HG03520 (cell line): Measurements from ENCODE around the gene EIPR1.

Experiments
- ATAC-seq: cut with Tn5 transposase; IDR thresholded peaks from one replicate; pipeline ENCODE4 v1.9.1; 2021; ENCODE audit warnings: mild to moderate bottlenecking, moderate library complexity; ENCODE audit not compliant: unreplicated experiment

Gene EIPR1

DNA sequence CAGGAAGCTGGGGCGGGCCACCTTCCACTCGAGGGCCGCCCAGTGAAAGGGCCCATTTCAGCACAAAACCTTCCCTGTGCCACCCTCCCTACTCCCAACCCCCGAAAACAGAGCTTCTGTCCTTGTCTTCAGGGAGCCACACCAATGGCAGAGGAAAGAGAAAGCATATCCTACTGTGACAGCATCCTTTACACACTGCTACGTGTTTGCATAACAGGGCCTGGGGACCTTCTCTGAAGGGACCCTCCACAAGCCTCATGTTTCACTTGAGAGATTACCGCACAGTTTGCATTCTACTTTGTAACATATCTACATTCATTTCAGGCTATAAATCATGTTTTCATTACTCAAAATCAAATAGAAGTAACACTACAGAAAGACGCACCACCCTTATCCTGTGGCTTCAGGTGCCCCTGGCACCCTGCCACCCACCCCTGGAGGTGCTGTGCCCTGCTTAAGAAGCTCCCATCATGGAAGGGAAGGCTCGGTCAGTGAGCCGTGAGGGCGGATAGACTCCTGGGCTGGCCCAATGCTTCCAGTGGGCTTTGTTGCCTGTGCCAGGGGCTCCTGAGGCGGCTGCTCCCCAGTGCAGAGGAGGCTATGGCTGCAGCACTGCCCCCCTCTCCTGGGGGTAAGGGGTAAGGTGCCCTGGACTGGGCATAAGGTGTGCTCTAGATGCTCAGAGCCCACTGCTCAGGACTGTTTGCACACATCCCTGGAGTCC, 52.0 kb downstream of the EIPR1 start:
- ATAC-seq = no peak

DNA sequence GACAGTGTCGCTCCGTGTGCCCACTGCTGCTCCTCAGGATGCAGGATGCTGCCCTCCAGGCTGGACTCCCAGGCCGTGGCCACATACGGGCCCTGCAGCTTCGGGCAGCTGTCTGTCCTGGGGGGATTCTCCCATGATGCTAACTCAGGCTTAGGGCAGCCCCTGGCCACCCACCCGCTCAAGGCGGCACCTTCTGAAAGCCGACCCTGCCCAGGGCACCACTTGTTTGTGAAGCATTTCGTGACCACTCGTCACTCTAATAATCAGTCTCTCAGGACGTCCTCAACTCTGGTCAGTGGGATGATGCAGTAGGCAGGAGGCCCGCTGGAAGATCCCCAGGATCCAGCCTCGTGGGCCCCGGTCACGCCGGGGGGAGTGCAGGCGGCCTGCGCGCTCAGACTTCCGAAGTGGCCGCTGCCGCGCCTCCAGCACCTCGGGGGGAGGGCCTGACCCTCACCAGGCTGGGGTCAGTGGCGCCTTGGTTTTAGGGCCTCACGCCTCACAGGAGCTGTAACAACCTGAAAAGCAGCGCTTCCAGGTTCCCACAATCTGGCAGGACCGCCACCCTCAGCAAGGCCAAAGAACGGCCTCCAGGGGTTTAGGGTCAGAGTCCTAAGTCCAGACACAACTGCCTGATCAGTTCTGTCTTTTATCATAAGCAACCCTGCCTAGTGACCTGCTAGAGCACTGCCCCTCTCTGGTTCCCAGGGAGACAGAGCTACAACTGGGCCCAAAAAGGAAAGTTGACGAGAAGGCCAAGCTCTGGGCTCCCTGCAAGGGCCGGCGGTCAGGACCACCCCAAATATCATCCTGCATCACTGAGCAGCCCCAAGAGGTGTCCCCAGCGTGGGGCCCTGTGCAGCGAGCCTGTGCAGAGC, 53.0 kb downstream of the EIPR1 start:
- no peak for ATAC-seq

DNA sequence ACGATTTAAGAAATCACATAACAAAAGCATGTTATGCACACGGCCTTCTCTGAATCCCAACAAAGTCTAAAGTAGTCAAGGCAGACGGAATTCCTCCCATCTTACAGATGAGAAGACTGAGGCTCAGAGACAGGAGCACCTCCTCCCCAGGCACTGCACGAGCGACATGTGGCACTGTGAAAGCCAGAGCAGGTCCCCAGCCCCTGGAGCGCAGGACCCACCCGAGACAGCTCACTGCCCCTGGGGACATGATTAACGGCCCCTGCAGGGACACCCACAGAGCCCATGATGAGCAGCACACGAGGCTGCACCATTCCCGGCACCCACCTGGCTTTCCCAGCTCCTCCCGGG, 53.6 kb downstream of the EIPR1 start:
- no peak for ATAC-seq

DNA sequence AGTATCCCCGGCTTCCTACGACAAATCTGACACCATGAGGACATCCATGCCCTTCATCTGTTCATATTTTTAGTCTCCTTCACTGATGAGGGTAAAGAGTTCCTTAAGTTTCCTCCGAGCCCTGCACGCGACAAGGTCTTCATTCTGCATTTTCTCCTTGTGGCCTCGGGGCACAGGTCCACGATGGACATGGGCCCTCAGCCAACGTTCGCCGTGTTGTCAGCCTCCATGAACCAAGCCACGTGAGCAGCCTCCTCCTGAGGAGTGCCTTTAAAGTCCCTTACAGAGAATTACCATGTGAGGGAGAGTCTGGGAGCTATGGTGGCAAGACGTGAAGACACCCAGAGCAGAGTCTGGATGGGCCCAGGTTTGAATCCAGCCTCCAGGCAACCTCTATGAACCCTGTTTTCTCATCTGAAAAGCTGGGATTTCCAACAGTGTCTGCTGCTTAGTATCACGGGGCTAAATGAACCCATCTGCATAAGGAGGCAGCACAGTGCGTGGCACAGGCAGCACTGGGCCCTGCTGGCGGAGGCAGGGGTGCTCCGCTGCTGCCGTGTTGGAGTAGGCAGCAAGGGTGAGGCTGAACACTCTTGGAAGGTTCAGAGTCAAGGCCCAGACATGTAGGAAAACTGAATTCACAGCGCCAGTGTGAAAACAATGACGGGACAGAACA, 54.1 kb downstream of the EIPR1 start:
- ATAC-seq = no peak

DNA sequence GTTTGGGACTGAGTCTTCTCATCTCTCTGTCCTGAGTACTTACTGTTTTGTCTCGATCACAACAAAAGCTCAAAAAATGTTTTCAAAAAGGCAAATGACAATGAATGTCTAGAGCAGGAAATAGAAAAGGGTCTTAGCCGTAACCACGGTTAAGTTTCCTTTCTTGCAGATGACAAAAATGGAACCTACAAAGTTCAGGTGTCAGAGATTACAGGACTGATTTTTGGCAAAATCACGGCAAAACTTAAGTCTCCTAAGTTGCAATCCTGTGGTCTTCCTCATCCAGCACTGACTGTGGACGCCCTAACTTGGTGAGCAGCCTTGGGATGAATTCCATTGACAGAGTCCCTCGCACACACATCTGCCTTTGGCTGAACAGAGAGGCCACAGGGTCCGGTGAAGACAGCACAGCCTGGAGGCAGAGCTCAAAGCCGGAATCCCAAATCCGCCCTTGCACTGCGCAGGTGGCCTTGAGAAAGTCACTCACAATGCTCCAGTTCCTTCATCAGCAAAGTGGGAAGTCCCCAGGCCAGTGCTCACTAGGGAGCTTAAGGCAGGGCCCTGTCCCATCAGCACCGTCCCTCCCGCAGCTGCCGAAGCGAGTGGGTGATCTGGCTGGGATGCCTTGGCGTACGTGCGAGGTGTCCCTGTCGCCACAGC, 55.2 kb downstream of the EIPR1 start:
- no peak for ATAC-seq

- no peak for ATAC-seq
Measured at GRCh38 chr2:3321825-3322224, 55.8 kb downstream of the EIPR1 start.

DNA sequence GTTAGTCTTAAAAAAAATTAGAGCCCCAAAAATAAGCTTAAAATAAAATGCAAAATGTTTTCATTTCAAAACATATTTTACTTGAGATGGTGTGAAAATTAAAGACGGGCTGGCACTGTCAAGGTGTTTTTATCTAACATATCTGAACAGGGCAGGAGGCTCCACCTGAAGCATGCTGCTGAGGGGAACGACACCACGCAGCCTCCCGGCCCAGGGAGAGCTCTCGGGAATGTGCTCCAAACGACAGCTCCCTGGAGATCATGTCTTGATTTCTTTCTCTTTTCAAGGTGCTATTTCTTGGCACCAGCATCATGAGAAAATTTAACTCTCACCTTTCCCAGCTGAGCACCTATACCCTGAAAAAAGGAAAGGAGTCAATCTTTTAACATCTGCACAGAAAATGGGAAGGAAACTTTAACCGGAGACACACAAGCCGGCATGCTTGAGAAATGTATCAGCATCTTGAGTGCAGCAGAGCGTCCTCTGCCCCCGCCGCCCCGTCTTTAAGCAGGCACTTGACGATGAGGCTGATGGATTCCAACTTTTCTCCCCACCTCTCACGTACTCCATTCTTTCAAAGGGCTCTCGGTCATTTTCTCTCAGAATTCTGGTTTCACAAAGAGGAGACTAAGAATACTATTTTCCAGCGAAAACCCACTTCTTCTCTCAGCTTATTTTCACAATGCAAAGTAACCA, 56.6 kb downstream of the EIPR1 start:
- no peak for ATAC-seq

GRCh38 chr2:3319745-3320566, 57.7 kb downstream of the EIPR1 start:
- ATAC-seq = no peak

DNA sequence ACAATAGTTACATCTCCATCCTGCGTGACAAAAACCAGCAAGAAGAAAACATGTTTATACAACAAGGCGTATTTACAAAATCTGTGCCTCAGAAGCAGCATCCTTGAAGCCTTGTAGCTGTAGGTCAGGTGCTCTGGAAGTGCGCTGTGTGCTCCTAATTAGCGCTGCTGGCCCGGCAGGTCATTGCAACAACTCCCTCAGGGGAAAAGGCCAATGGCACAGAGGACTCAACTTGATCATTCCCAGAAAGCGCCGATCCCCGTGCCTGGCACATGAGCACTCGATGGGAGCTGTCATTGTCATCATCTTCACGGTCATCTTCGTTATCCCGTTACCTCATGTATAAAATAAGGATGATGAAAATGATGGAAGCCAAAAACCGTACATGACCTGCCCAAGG, 58.5 kb downstream of the EIPR1 start:
- ATAC-seq = no peak

GRCh38 chr2:3317871-3318590, 59.6 kb downstream of the EIPR1 start:
- no peak for ATAC-seq

- no peak for ATAC-seq
Measured at GRCh38 chr2:3317277-3317685, 60.3 kb downstream of the EIPR1 start.

- ATAC-seq = no peak
Measured at GRCh38 chr2:3316456-3317276, 61.0 kb downstream of the EIPR1 start.

DNA sequence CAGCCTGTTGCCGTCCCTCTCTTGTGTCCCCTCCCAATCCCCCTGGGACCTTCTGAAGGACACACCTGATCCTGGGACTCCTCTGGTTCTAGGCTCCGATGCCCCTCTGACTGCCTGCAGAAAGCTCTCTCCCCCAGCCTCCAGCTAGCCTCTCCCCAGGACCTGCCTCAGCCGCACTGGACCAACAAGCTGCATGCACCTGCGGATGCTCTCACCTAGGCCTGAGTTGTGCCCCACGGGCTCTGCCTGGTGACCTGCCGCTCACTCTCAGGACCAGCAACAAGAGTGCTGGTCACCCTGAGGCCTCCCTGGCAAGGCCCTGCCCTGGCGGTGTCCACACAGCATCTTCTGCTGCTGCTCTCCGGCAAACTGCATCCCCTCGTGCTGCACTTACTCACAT, 63.0 kb downstream of the EIPR1 start:
- no peak for ATAC-seq

GRCh38 chr2:3313781-3314375, 63.7 kb downstream of the EIPR1 start:
- no peak for ATAC-seq

- ATAC-seq = no peak
Measured at GRCh38 chr2:3312576-3313345, 64.9 kb downstream of the EIPR1 start.

- ATAC-seq = no peak
Measured at GRCh38 chr2:3311601-3312000, 66.0 kb downstream of the EIPR1 start.
